ACC112 (cell line): ENCODE measurements around the gene UBR4.

Experiments
- H2AFZ ChIP-seq: fragments of 200-600 bp; sonication (generic); one replicate; pipeline ENCODE4 v1.6.0; 2017; ENCODE audit warnings: antibody characterized with exemption, low read length; ENCODE audit not compliant: unreplicated experiment
- H3K27ac ChIP-seq: fragments of 200-600 bp; sonication (generic); 2 replicates; pipeline ENCODE4 v1.5.1; 2014; ENCODE audit warnings: low read depth, mild to moderate bottlenecking, antibody characterized with exemption, low read length, moderate library complexity
- H3K27me3 ChIP-seq: fragments of 200-600 bp; sonication (generic); 2 replicates; pipeline ENCODE4 v1.6.1; 2014; ENCODE audit warnings: mild to moderate bottlenecking, antibody characterized with exemption, low read length, moderate library complexity, mixed read lengths; ENCODE audit not compliant: insufficient read depth
- H3K36me3 ChIP-seq: fragments of 200-600 bp; sonication (generic); 2 replicates; pipeline ENCODE4 v1.6.1; 2016; ENCODE audit warnings: mild to moderate bottlenecking, antibody characterized with exemption, low read length, moderate library complexity, mixed read lengths; ENCODE audit not compliant: insufficient read depth
- H3K4me1 ChIP-seq: fragments of 200-600 bp; sonication (generic); one replicate; pipeline ENCODE4 v1.6.1; 2016; ENCODE audit warnings: low read length, mixed read lengths; ENCODE audit not compliant: insufficient read depth, unreplicated experiment, control insufficient read depth
- H3K4me3 ChIP-seq: fragments of 200-600 bp; sonication (generic); 2 replicates; pipeline ENCODE4 v1.5.1; 2014; ENCODE audit warnings: mild to moderate bottlenecking, low read depth, low read length
- H3K79me2 ChIP-seq: fragments of 200-600 bp; sonication (generic); one replicate; pipeline ENCODE4 v1.6.0; 2016; ENCODE audit warnings: low read length; ENCODE audit not compliant: control insufficient read depth, unreplicated experiment, insufficient read depth

Gene UBR4

GRCh38 chr1:19166066-19166465 is 44.0 kb downstream of the UBR4 start:
- peaks cover 6% of the 10 kb centered on the region for H3K79me2 ChIP-seq
- H3K4me3 ChIP-seq, result no peak overlapping the region
- H3K27ac ChIP-seq, result no peak overlapping the region
- peaks cover 34% of the 10 kb centered on the region for H3K4me1 ChIP-seq
- H2AFZ ChIP-seq, result no peak overlapping the region
- H3K36me3 ChIP-seq, result peaks cover 84% of the 10 kb centered on the region
- no peaks in the 10 kb centered on the region for H3K27me3 ChIP-seq

GRCh38 chr1:19165501-19165900 is 44.6 kb downstream of the UBR4 start:
- H3K27me3 ChIP-seq, result no peaks in the 10 kb centered on the region
- peaks cover 85% of the 10 kb centered on the region for H3K36me3 ChIP-seq
- peaks cover 29% of the 10 kb centered on the region for H3K4me1 ChIP-seq
- no peak overlapping the region for H3K27ac ChIP-seq
- peaks cover 6% of the 10 kb centered on the region for H3K79me2 ChIP-seq
- no peak overlapping the region for H2AFZ ChIP-seq
- H3K4me3 ChIP-seq, result no peak overlapping the region

- Histone ChIP-seq H3K4me1 (peaks cover 19% of the 10 kb centered on the region), H3K27me3 (no peaks in the 10 kb centered on the region), H3K79me2 (peaks cover 6% of the 10 kb centered on the region), H3K27ac (peak overlapping the region; percentile 34; the same call in 1 of the 2 replicates), H3K36me3 (peaks cover 91% of the 10 kb centered on the region), H3K4me3 (no peak overlapping the region), H2AFZ (no peak overlapping the region)
Measured at GRCh38 chr1:19164274-19165015, 45.6 kb downstream of the UBR4 start.

- no peaks in the 10 kb centered on the region for H3K27me3 ChIP-seq
- H3K27ac ChIP-seq, result peak overlapping the region; percentile 34; the same call in 1 of the 2 replicates
- H2AFZ ChIP-seq, result no peak overlapping the region
- no peak overlapping the region for H3K4me3 ChIP-seq
- H3K79me2 ChIP-seq, result peaks cover 6% of the 10 kb centered on the region
- H3K4me1 ChIP-seq, result peaks cover 15% of the 10 kb centered on the region
- peaks cover 90% of the 10 kb centered on the region for H3K36me3 ChIP-seq
Measured at GRCh38 chr1:19163261-19163660, 46.8 kb downstream of the UBR4 start.

- Histone ChIP-seq H2AFZ (no peak overlapping the region), H3K4me3 (no peak overlapping the region), H3K27me3 (no peaks in the 10 kb centered on the region), H3K4me1 (peaks cover 31% of the 10 kb centered on the region), H3K79me2 (peaks cover 6% of the 10 kb centered on the region), H3K27ac (no peak overlapping the region), H3K36me3 (peaks cover 87% of the 10 kb centered on the region)
Measured at GRCh38 chr1:19160831-19161230, 49.2 kb downstream of the UBR4 start.

- no peak overlapping the region for H2AFZ ChIP-seq
- peaks cover under 1% of the 10 kb centered on the region for H3K79me2 ChIP-seq
- H3K27ac ChIP-seq, result peak overlapping the region; percentile 17; the same call in 1 of the 2 replicates
- peaks cover 16% of the 10 kb centered on the region for H3K4me1 ChIP-seq
- H3K27me3 ChIP-seq, result no peaks in the 10 kb centered on the region
- H3K36me3 ChIP-seq, result peaks cover 88% of the 10 kb centered on the region
- no peak overlapping the region for H3K4me3 ChIP-seq
Measured at GRCh38 chr1:19157653-19158052, 52.4 kb downstream of the UBR4 start.

GRCh38 chr1:19156676-19157075 is 53.4 kb downstream of the UBR4 start:
- Histone ChIP-seq H3K27me3 (no peaks in the 10 kb centered on the region), H3K27ac (peak overlapping the region; percentile 35; the same call in 1 of the 2 replicates), H3K36me3 (peaks cover 87% of the 10 kb centered on the region), H3K4me3 (no peak overlapping the region), H3K4me1 (peaks cover 16% of the 10 kb centered on the region), H2AFZ (no peak overlapping the region), H3K79me2 (no peaks in the 10 kb centered on the region)

- Histone ChIP-seq H3K27ac (no peak overlapping the region), H2AFZ (no peak overlapping the region), H3K27me3 (no peaks in the 10 kb centered on the region), H3K4me1 (peaks cover 16% of the 10 kb centered on the region), H3K79me2 (no peaks in the 10 kb centered on the region), H3K36me3 (peaks cover 85% of the 10 kb centered on the region), H3K4me3 (no peak overlapping the region)
Measured at GRCh38 chr1:19154876-19155275, 55.2 kb downstream of the UBR4 start.

GRCh38 chr1:19153169-19153568 is 56.9 kb downstream of the UBR4 start:
- Histone ChIP-seq H3K79me2 (no peaks in the 10 kb centered on the region), H3K27ac (no peak overlapping the region), H3K4me3 (no peak overlapping the region), H2AFZ (no peak overlapping the region), H3K36me3 (peaks cover 87% of the 10 kb centered on the region), H3K4me1 (peaks cover 16% of the 10 kb centered on the region), H3K27me3 (no peaks in the 10 kb centered on the region)

- Histone ChIP-seq H3K27ac (no peak overlapping the region), H3K4me1 (peaks cover 3% of the 10 kb centered on the region), H3K36me3 (peaks cover 90% of the 10 kb centered on the region), H2AFZ (no peak overlapping the region), H3K79me2 (no peaks in the 10 kb centered on the region), H3K4me3 (no peak overlapping the region), H3K27me3 (no peaks in the 10 kb centered on the region)
Measured at GRCh38 chr1:19151537-19151936, 58.5 kb downstream of the UBR4 start.

- Histone ChIP-seq H3K27me3 (no peaks in the 10 kb centered on the region), H3K36me3 (peaks cover 90% of the 10 kb centered on the region), H3K4me1 (no peaks in the 10 kb centered on the region)
Measured at GRCh38 chr1:19149736-19150135, 60.3 kb downstream of the UBR4 start.

More at GRCh38 chr1:19149736-19150135, 60.3 kb downstream of the UBR4 start:
- Histone ChIP-seq H3K79me2 (no peaks in the 10 kb centered on the region), H3K27ac (no peak overlapping the region), H2AFZ (no peak overlapping the region), H3K4me3 (no peak overlapping the region)
